Activated CD4-positive, alpha-beta T cell treated with anti-CD3 and anti-CD28 coated beads for 4 hours (primary cell): ENCODE measurements around the gene UBXN6.

Experiments
- DNase-seq, 2 donors: peaks; one replicate each; pipeline ENCODE4 v3.0.0-alpha.2; 2020

UBXN6 gene

GRCh38 chr19:4437103-4437502, 20.5 kb downstream of the UBXN6 start:
- DNase-seq: no peak

GRCh38 chr19:4436231-4436630, 21.4 kb downstream of the UBXN6 start:
- no peak for DNase-seq

GRCh38 chr19:4434391-4434790, 23.2 kb downstream of the UBXN6 start:
- no peak for DNase-seq

- DNase-seq: no peak
Observed at GRCh38 chr19:4432918-4433506, 24.6 kb downstream of the UBXN6 start.

- DNase-seq: no peak
Observed at GRCh38 chr19:4431808-4432674, 25.6 kb downstream of the UBXN6 start.

GRCh38 chr19:4431296-4431695, 26.3 kb downstream of the UBXN6 start:
- no peak for DNase-seq

GRCh38 chr19:4430760-4431159, 26.8 kb downstream of the UBXN6 start:
- DNase-seq: no peak

GRCh38 chr19:4429771-4430171, 27.8 kb downstream of the UBXN6 start:
- DNase-seq: no peak

- no peak for DNase-seq
Observed at GRCh38 chr19:4429256-4429655, 28.3 kb downstream of the UBXN6 start.

GRCh38 chr19:4428326-4428975, 29.1 kb downstream of the UBXN6 start:
- DNase-seq: no peak

GRCh38 chr19:4425537-4425936, 32.1 kb downstream of the UBXN6 start:
- DNase-seq: no peak

- DNase-seq: no peak
Observed at GRCh38 chr19:4423416-4424126, 34.0 kb downstream of the UBXN6 start.

- no peak for DNase-seq
Observed at GRCh38 chr19:4416268-4416667, 41.3 kb downstream of the UBXN6 start.

GRCh38 chr19:4415352-4415751, 42.2 kb downstream of the UBXN6 start:
- DNase-seq: no peak

- no peak for DNase-seq
Observed at GRCh38 chr19:4414800-4415321, 42.7 kb downstream of the UBXN6 start.

- DNase-seq: no peak
Observed at GRCh38 chr19:4414144-4414799, 43.3 kb downstream of the UBXN6 start.

- DNase-seq: no peak
Observed at GRCh38 chr19:4413588-4413987, 44.0 kb downstream of the UBXN6 start.

- no peak for DNase-seq
Observed at GRCh38 chr19:4409123-4409933, 48.3 kb downstream of the UBXN6 start.

GRCh38 chr19:4406626-4407025, 51.0 kb downstream of the UBXN6 start:
- no peak for DNase-seq

- no peak for DNase-seq
Observed at GRCh38 chr19:4405977-4406376, 51.6 kb downstream of the UBXN6 start.

- DNase-seq: no peak
Observed at GRCh38 chr19:4403005-4403761, 54.4 kb downstream of the UBXN6 start.
